Psoas muscle (tissue), 8 donors: ENCODE measurements around the gene HCCS. TPM values are rescaled to one million over a fixed set of nuclear protein-coding genes. Genes with fewer than 3 reads are reported as not detected.

Source experiments
- ATAC-seq, 4 donors: fragments of 200-7000 bp; cut with Tn5 transposase; one replicate each; pipeline ENCODE4 v1.9.1; 2020; ENCODE audit warnings: moderate library complexity in 3 of 4, mild to moderate bottlenecking in 2 of 4
- DNase-seq, 2 donors: peaks; one replicate each; pipeline ENCODE4 v3.0.0-alpha.2; 2020
- H3K27ac ChIP-seq: fragments of 200-600 bp; one replicate; pipeline ENCODE4 v1.8.0; 2022
- H3K27me3 ChIP-seq, 3 donors: fragments of 200-600 bp in 1 of 3; one replicate each; pipeline versions ENCODE4 v1.6.1 to v1.8.0; 2013 to 2022; ENCODE audit warnings: low read length in 2 of 3, mild to moderate bottlenecking in 2 of 3, moderate library complexity in 1 of 3; ENCODE audit not compliant: insufficient read depth in 3 of 3
- H3K36me3 ChIP-seq, 2 donors: fragments of 200-600 bp in 1 of 2; one replicate each; pipeline versions ENCODE4 v1.6.1 to v1.8.0; 2013 to 2022; ENCODE audit warnings: low read depth in 1 of 2, mild to moderate bottlenecking in 1 of 2, moderate library complexity in 1 of 2; ENCODE audit not compliant: insufficient read depth in 1 of 2
- H3K4me1 ChIP-seq: fragments of 200-600 bp; one replicate; pipeline ENCODE4 v1.8.0; 2022
- H3K4me3 ChIP-seq: fragments of 200-600 bp; one replicate; pipeline ENCODE4 v1.8.0; 2022; ENCODE audit warnings: mild to moderate bottlenecking
- H3K9me3 ChIP-seq: fragments of 200-600 bp; one replicate; pipeline ENCODE4 v1.8.0; 2022
- WGBS, 3 donors: extraction: QIAGEN DNeasy Blood & Tissue Kit; methylation state at CpG; one replicate each; pipeline versions ENCODE4 v1.1.6 to v1.1.7; 2013; 5-methylcytosine and 5-hydroxymethylcytosine counted together
- intact Hi-C, 2 donors: fragments of 100-400 bp; cut with DNase I; formaldehyde crosslinking; loops; one replicate each; pipeline versions ENCODE4 v1.11.0 to v1.14.2; 2022
- polyA plus RNA-seq, 3 donors: library from polyadenylated mRNA; stranded (reverse); fragments of 200-250 nt; gene quantifications; one replicate each; pipeline ENCODE4 v1.2.3, GENCODE V29; 2013
- total RNA-seq, 4 donors: library from RNA; stranded (reverse); fragmentation: NEBNext Ultra II Directional in 2 of 4; extraction: Animal tissue kit (Norgen Biotek cat#: 25700) in 2 of 4; gene quantifications; one replicate each; pipeline versions ENCODE4 v1.2.1 to v1.2.4, GENCODE V29; 2021 to 2023
- TF ChIP-seq, protein P1 (sequence below): fragments of 200-600 bp; IDR thresholded peaks from one replicate; pipeline ENCODE4 v1.8.0; 2022; ENCODE audit warnings: antibody characterized with exemption
- donor health status: healthy with polysubstance abuse.
- donor health status: DM: no; HTN: no; CAD: no; lungs with moderate emphysema.
- donor health status: Bipolar disorder and iron deficiency.
- donor health status: healthy.
- donor health status: DM: yes; HTN: yes; CAD: no.
- donor health status: DM: no; HTN: no; CAD: no.
- donor health status: DM: no; HTN: no; CAD: no.
- donor health status: DM: yes; HTN: yes; CAD: no.

HCCS gene
- total and polyA plus RNA-seq, 7 donors = 32.6 to 91.6 (median 53.8) TPM

DNA sequence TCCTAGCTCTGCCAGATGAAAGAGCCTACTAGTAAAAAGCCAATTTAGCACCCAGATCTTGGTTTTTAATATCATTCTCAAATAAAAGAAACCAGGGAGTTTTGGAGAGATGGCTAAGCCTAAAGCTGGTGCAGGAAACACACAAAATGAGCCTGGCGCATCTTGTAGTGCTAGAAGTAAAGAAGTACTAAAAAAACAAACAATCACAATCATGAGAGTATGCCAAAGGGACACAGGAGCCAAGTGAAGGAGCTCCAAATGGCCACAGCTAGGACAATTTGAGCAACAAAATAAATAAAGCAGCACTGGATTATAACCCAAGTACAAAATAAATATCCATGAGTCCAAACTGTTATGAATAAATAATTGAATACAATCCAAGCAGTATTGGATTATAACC, 37.8 kb upstream of the HCCS start:
- H3K27ac ChIP-seq = no peak overlapping the region
- peaks cover 13% of the 10 kb centered on the region for H3K9me3 ChIP-seq
- no peak for DNase-seq
- no peaks in the 10 kb centered on the region for H3K36me3 ChIP-seq
- no peaks in the 10 kb centered on the region for H3K4me1 ChIP-seq
- H3K4me3 ChIP-seq = no peak overlapping the region
- no peaks in the 10 kb centered on the region for H3K27me3 ChIP-seq
- TF ChIP-seq, protein P1, sequence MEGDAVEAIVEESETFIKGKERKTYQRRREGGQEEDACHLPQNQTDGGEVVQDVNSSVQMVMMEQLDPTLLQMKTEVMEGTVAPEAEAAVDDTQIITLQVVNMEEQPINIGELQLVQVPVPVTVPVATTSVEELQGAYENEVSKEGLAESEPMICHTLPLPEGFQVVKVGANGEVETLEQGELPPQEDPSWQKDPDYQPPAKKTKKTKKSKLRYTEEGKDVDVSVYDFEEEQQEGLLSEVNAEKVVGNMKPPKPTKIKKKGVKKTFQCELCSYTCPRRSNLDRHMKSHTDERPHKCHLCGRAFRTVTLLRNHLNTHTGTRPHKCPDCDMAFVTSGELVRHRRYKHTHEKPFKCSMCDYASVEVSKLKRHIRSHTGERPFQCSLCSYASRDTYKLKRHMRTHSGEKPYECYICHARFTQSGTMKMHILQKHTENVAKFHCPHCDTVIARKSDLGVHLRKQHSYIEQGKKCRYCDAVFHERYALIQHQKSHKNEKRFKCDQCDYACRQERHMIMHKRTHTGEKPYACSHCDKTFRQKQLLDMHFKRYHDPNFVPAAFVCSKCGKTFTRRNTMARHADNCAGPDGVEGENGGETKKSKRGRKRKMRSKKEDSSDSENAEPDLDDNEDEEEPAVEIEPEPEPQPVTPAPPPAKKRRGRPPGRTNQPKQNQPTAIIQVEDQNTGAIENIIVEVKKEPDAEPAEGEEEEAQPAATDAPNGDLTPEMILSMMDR = no peak
- no peak for ATAC-seq
- intact Hi-C loops = no loop called here
- 57 to 79% (median 69%) methylated on average over 1 of the region's 1 CpG for WGBS, 3 donors

DNA sequence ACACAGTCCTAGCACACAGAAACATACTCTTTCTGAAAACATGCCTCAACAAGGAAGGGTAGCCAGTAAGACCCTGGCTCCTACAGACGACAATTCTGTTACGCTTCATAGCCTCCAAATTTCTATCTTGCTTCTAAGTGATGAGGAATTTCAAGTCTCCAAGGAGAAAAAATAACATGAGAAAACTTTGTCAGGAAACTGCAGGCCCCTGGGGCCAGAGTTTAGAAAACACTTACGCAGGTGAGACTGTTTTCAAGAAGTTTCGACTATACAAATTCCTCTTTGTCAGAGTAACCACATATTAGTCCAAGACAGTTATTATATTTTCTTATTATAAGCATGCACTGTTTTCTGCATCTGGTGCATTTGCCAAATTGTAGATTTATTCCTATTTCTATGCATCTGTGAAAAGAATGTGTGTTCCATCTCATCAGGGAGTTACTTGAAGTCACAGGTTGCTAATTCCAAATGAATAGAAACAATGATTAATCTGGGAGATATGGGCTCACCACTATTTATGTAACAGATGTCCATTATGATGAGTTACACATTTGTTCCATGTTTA, 30.3 kb upstream of the HCCS start:
- Histone ChIP-seq H3K27ac (no peak overlapping the region), H3K27me3 (no peaks in the 10 kb centered on the region), H3K36me3 (no peaks in the 10 kb centered on the region), H3K9me3 (no peaks in the 10 kb centered on the region), H3K4me1 (no peaks in the 10 kb centered on the region), H3K4me3 (no peak overlapping the region)
- 72 to 78% (median 76%) methylated on average over 4 of the region's 4 CpGs for WGBS, 3 donors
- TF ChIP-seq, protein P1 = no peak
- ATAC-seq (no peak), DNase-seq (no peak)
- intact Hi-C loops = no loop called here

DNA sequence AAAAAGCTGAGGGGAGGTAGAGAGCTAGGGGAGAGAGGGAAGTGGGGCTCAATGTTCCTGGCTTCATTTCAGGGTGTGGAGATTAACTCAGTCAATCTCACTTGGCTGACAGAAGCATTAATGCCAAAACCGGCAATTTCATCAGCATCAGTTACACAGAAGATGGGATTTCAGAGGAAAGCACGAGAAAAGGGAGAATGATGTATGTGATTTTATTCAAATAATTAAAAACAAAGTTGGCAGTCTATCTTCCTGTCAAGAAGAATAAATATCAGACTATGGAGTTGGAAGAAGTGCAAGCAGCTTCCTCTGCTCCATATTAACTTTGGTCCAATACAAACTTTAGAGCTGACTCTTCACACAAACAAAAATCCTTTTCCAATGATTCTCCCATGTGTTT, 29.6 kb upstream of the HCCS start:
- DNase-seq (no peak), ATAC-seq (no peak)
- Histone ChIP-seq H3K36me3 (no peaks in the 10 kb centered on the region), H3K27ac (no peak overlapping the region), H3K4me3 (no peak overlapping the region), H3K4me1 (no peaks in the 10 kb centered on the region), H3K27me3 (no peaks in the 10 kb centered on the region), H3K9me3 (no peaks in the 10 kb centered on the region)
- intact Hi-C loops = no loop called here
- TF ChIP-seq, protein P1 = no peak
- 42 to 58% (median 52%) methylated on average over 2 of the region's 2 CpGs for WGBS, 3 donors

DNA sequence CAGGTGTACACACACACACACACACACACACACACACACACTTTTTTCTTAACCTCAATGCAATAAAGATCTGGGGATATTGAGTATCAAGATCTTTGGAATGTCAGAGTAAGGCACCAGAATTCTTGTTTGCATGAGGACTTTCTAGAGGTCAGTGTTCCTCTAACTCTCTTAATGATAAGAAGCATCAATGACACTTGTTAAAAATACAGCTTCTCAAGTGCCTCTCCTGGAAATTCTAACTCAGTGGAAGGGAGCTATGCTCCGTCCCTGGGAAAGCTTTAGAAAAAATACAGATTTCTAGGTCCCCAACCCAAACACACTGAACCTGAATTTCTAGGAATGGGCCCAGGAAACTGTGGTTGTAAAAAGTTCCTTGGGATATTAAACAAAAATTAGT, 25.8 kb upstream of the HCCS start:
- no peak for DNase-seq
- no peaks in the 10 kb centered on the region for H3K4me1 ChIP-seq
- TF ChIP-seq, protein P1 = no peak
- WGBS, 3 donors = 50 to 65% (median 56%) methylated on average over 1 of the region's 1 CpG
- H3K9me3 ChIP-seq = peaks cover 13% of the 10 kb centered on the region
- no peak overlapping the region for H3K27ac ChIP-seq
- no peak overlapping the region for H3K4me3 ChIP-seq
- H3K36me3 ChIP-seq = no peaks in the 10 kb centered on the region
- ATAC-seq = no peak
- no peaks in the 10 kb centered on the region for H3K27me3 ChIP-seq
- intact Hi-C loops = no loop called here

DNA sequence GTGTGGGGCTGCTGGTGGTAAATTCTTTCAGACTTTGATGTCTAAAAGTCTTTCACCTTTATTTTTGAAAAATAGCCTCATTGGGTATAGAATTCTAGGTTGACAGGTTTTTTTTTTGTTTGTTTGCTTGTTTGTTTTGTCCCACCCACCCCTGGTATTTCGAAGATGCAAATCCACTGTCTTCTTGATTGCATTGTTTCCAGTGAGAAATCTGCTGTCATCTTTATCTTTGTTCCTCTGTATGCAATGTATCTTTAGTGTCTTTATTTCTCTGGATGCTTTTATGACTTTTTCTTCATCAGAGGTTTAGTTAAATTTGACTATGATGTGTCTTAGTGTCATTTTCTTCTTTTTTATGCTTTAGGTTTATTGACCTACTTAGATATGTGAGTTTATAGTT, 21.3 kb upstream of the HCCS start:
- ATAC-seq (no peak), DNase-seq (no peak)
- intact Hi-C loops = no loop called here
- no peaks in the 10 kb centered on the region for H3K27me3 ChIP-seq
- no peaks in the 10 kb centered on the region for H3K36me3 ChIP-seq
- H3K4me1 ChIP-seq = no peaks in the 10 kb centered on the region
- TF ChIP-seq, protein P1 = no peak
- WGBS, 3 donors = 91 to 100% (median 100%) methylated on average over 1 of the region's 1 CpG
- H3K4me3 ChIP-seq = no peak overlapping the region
- no peak overlapping the region for H3K27ac ChIP-seq
- H3K9me3 ChIP-seq = peaks cover 15% of the 10 kb centered on the region
